HG03571 (cell line): ENCODE data around the gene EID2B.

Source experiments
- ATAC-seq: cut with Tn5 transposase; IDR thresholded peaks from one replicate; pipeline ENCODE4 v1.9.1; 2021; ENCODE audit not compliant: unreplicated experiment

EID2B gene

GRCh38 chr19:39532233-39533002 lies at the start of gene EID2B:
EID2B (minus strand) TSS chr19:39532852; CDS start chr19:39532802, 50 bp downstream.
- peak; percentile 78 for ATAC-seq

GRCh38 chr19:39582442-39582841 lies 49.8 kb upstream of the EID2B start:
- ATAC-seq, result no peak

GRCh38 chr19:39568604-39569003 lies 36.0 kb upstream of the EID2B start:
- ATAC-seq, result no peak

- ATAC-seq, result no peak
Measured at GRCh38 chr19:39566064-39566463, 33.4 kb upstream of the EID2B start.

GRCh38 chr19:39563408-39563807 lies 30.8 kb upstream of the EID2B start:
- ATAC-seq, result no peak

GRCh38 chr19:39558624-39559117 lies 26.0 kb upstream of the EID2B start:
- ATAC-seq, result no peak

GRCh38 chr19:39557811-39558623 lies 25.4 kb upstream of the EID2B start:
- ATAC-seq, result no peak

GRCh38 chr19:39555883-39556282 lies 23.2 kb upstream of the EID2B start:
- ATAC-seq, result no peak

- ATAC-seq, result no peak
Measured at GRCh38 chr19:39554701-39555311, 22.2 kb upstream of the EID2B start.

- ATAC-seq, result no peak
Measured at GRCh38 chr19:39553082-39553652, 20.5 kb upstream of the EID2B start.

- ATAC-seq, result no peak
Measured at GRCh38 chr19:39550197-39550596, 17.5 kb upstream of the EID2B start.

- ATAC-seq, result no peak
Measured at GRCh38 chr19:39546599-39546998, 13.9 kb upstream of the EID2B start.

- no peak for ATAC-seq
Measured at GRCh38 chr19:39544911-39545310, 12.3 kb upstream of the EID2B start.

- no peak for ATAC-seq
Measured at GRCh38 chr19:39544226-39544903, 11.7 kb upstream of the EID2B start.

- ATAC-seq, result no peak
Measured at GRCh38 chr19:39543477-39543857, 10.8 kb upstream of the EID2B start.

- no peak for ATAC-seq
Measured at GRCh38 chr19:39542206-39542605, 9.6 kb upstream of the EID2B start.

- ATAC-seq, result no peak
Measured at GRCh38 chr19:39540333-39540673, 7.7 kb upstream of the EID2B start.

- ATAC-seq, result peak; percentile 67
Measured at GRCh38 chr19:39539518-39540332, 7.1 kb upstream of the EID2B start, which contains the start of gene EID2. EID2 (minus strand) TSS chr19:39540161; CDS start chr19:39540079, 82 bp downstream.

GRCh38 chr19:39539165-39539517 lies 6.5 kb upstream of the EID2B start:
- ATAC-seq, result no peak

GRCh38 chr19:39533791-39534190 lies 1.1 kb upstream of the EID2B start:
- ATAC-seq, result no peak
